Measurements from ENCODE around the gene SDHAF2. TPM values are rescaled to one million over a fixed set of nuclear protein-coding genes. Genes with fewer than 3 reads are reported as not detected.

The SDHAF2 gene
- polyA plus RNA-seq, 1 of the 3 experiments (the other 2 are of a cell fraction), result 81.7 TPM

DNA sequence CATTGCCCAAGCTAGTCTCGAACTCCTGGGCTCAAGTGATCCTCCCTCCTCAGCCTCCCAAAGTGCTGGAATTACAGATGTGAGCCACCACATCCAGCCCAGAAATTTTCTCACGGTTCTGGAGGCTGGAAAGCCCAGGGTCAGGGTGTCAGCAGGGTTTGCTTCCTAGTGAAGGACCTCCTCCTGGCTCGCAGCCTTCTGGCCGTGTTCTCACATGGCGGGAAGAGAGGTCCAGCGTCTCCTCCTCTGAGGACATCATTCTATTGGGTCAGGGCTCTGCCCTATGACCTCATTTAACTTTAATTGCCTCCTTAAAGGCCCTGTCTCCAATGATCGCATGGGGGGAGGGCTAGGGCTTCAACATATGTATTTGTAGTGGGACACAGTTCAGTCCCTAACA is 38.1 kb downstream of the SDHAF2 start:
- Histone ChIP-seq H3K9me3 (no peaks in the 10 kb centered on the region), H3K4me1 (ENCODE audit: control insufficient read depth in 1 of 2, insufficient read depth in 2 of 2, low read depth in 1 of 2, low read length in 1 of 2) (no peaks in the 10 kb centered on the region), H4K20me1 (ENCODE audit: insufficient read depth) (no peaks in the 10 kb centered on the region), H3K79me2 (ENCODE audit: insufficient read depth) (no peaks in the 10 kb centered on the region), H3K4me3 (ENCODE audit: low read depth in 2 of 2, low read length in 1 of 2) (no peak overlapping the region), H3K36me3 (replicated peaks in 1 of 2; ENCODE audit: control insufficient read depth in 1 of 2, insufficient read depth in 2 of 2, low read length in 1 of 2) (peaks cover 4% of the 10 kb centered on the region in 2 experiments), H3K9ac (no peak overlapping the region), H2AFZ (ENCODE audit: low read depth) (no peak overlapping the region), H3K27ac (ENCODE audit: low read depth in 2 of 2, low read length in 1 of 2) (no peak overlapping the region), H3K27me3 (ENCODE audit: insufficient read depth) (no peaks in the 10 kb centered on the region), H3K4me2 (no peak overlapping the region), H3K9me2 (no peaks in the 10 kb centered on the region), H3F3A (replicated peaks; ENCODE audit: insufficient read depth) (no peaks in the 10 kb centered on the region)
- 90% methylated on average over 7 of the region's 7 CpGs for WGBS (ENCODE audit: low lambda C conversion rate)
- ChIA-PET CTCF (interaction anchor here (1.3 to 3.0 kb wide), 4 partner anchors 10 to 171 kb away, joined by 4 to 22 read pairs (median 10); no protein-coding TSS in a partner anchor), POLR2A (no interaction called here)
- TF ChIP-seq TEAD4 (IDR thresholded peaks at IDR 0.05; ENCODE audit: borderline replicate concordance, insufficient read depth) (no peak), RXRA (IDR thresholded peaks at IDR 0.05; ENCODE audit: borderline replicate concordance, low read depth) (no peak), SMC3 (IDR thresholded peaks at IDR 0.05; ENCODE audit: low read depth, low read length) (no peak), EZH2phosphoT487 (IDR thresholded peaks at IDR 0.05; ENCODE audit: borderline replicate concordance, low read depth) (no peak), EP300 (IDR thresholded peaks at IDR 0.05; ENCODE audit: borderline replicate concordance in 1 of 2, low read depth in 1 of 2, low read length in 1 of 2) (no peak), ELF1 (IDR thresholded peaks at IDR 0.05) (no peak), RCOR1 (IDR thresholded peaks at IDR 0.05; ENCODE audit: low read length) (no peak), CHD2 (IDR thresholded peaks at IDR 0.05; ENCODE audit: low read length, partially characterized antibody) (no peak)
- TF ChIP-seq, protein P1, sequence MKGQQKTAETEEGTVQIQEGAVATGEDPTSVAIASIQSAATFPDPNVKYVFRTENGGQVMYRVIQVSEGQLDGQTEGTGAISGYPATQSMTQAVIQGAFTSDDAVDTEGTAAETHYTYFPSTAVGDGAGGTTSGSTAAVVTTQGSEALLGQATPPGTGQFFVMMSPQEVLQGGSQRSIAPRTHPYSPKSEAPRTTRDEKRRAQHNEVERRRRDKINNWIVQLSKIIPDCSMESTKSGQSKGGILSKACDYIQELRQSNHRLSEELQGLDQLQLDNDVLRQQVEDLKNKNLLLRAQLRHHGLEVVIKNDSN (IDR thresholded peaks at IDR 0.05; ENCODE audit: borderline replicate concordance, low read depth), result no peak
- TF ChIP-seq, protein P2, sequence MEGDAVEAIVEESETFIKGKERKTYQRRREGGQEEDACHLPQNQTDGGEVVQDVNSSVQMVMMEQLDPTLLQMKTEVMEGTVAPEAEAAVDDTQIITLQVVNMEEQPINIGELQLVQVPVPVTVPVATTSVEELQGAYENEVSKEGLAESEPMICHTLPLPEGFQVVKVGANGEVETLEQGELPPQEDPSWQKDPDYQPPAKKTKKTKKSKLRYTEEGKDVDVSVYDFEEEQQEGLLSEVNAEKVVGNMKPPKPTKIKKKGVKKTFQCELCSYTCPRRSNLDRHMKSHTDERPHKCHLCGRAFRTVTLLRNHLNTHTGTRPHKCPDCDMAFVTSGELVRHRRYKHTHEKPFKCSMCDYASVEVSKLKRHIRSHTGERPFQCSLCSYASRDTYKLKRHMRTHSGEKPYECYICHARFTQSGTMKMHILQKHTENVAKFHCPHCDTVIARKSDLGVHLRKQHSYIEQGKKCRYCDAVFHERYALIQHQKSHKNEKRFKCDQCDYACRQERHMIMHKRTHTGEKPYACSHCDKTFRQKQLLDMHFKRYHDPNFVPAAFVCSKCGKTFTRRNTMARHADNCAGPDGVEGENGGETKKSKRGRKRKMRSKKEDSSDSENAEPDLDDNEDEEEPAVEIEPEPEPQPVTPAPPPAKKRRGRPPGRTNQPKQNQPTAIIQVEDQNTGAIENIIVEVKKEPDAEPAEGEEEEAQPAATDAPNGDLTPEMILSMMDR (IDR thresholded peaks at IDR 0.05), result no peak
- DNase-seq, result no peak

- POLR2A ChIA-PET, result interaction anchor here (0.7 kb wide), 1 partner anchor 43 kb away, joined by 3 read pairs; the partner anchor contains the start of genes CPSF7 and SDHAF2
- Histone ChIP-seq H2AFZ (ENCODE audit: low read depth) (no peak overlapping the region), H3K9me3 (no peaks in the 10 kb centered on the region), H3K27ac (ENCODE audit: low read depth in 2 of 2, low read length in 1 of 2) (no peak overlapping the region), H3K9ac (no peak overlapping the region), H3K4me3 (ENCODE audit: low read depth in 2 of 2, low read length in 1 of 2) (no peak overlapping the region), H3K27me3 (ENCODE audit: insufficient read depth) (no peaks in the 10 kb centered on the region), H3K4me1 (ENCODE audit: control insufficient read depth in 1 of 2, insufficient read depth in 2 of 2, low read depth in 1 of 2, low read length in 1 of 2) (no peaks in the 10 kb centered on the region), H3K36me3 (replicated peaks in 1 of 2; ENCODE audit: control insufficient read depth in 1 of 2, insufficient read depth in 2 of 2, low read length in 1 of 2) (peaks cover 4% of the 10 kb centered on the region in 2 experiments), H3K4me2 (no peak overlapping the region), H3F3A (replicated peaks; ENCODE audit: insufficient read depth) (no peaks in the 10 kb centered on the region), H4K20me1 (ENCODE audit: insufficient read depth) (no peaks in the 10 kb centered on the region), H3K79me2 (ENCODE audit: insufficient read depth) (no peaks in the 10 kb centered on the region), H3K9me2 (no peaks in the 10 kb centered on the region)
- TF ChIP-seq TCF12 (IDR thresholded peaks at IDR 0.05), result no peak
- TF ChIP-seq NFIC (IDR thresholded peaks at IDR 0.05; ENCODE audit: borderline replicate concordance), result no peak
- TF ChIP-seq FOXM1 (IDR thresholded peaks at IDR 0.05; ENCODE audit: low read depth), result no peak
- TF ChIP-seq EP300 (IDR thresholded peaks at IDR 0.05; ENCODE audit: borderline replicate concordance in 1 of 2, low read depth in 1 of 2, low read length in 1 of 2), result no peak
- no peak for TF ChIP-seq RXRA (IDR thresholded peaks at IDR 0.05; ENCODE audit: borderline replicate concordance, low read depth)
- CTCF ChIA-PET, result interaction anchor here (0.7 to 21.8 kb wide), 8 partner anchors 26 to 166 kb away, joined by 3 to 670 read pairs (median 4); partner anchors contain the start of genes LRRC10B and SYT7
- 96% methylated on average over 5 of the region's 5 CpGs for WGBS (ENCODE audit: low lambda C conversion rate)
- no peak for DNase-seq
These were observed 42.4 kb downstream of the SDHAF2 start for GRCh38 chr11:61472282-61472681.
